Tongue (tissue), 2 donors: ENCODE measurements around the gene LENG1. TPM values are rescaled to one million over a fixed set of nuclear protein-coding genes. Genes with fewer than 3 reads are reported as not detected.

Experiments
- DNase-seq: peaks from one replicate; pipeline ENCODE4 v3.0.0-alpha.2; 2015
- total RNA-seq: library from RNA; depleted of rRNA; stranded (reverse); fragments of >200 nt; gene quantifications from one replicate; pipeline ENCODE4 v1.2.3, GENCODE V29; 2014

The LENG1 gene
- total RNA-seq, 1 donor from 2014 or later, result 7.5 TPM

GRCh38 chr19:54107876-54108490, 51.5 kb downstream of the LENG1 start:
- DNase-seq, result no peak

- DNase-seq, result no peak
Measured at GRCh38 chr19:54106716-54107115, 52.8 kb downstream of the LENG1 start.

GRCh38 chr19:54105796-54106195, 53.7 kb downstream of the LENG1 start:
- DNase-seq, result no peak

Other genes with a start within 250 kb of the LENG1 start
- 0.10 TPM for gene CACNG8, start 196.8 kb downstream of the LENG1 start, total RNA-seq
- gene CACNG6, start 168.1 kb downstream of the LENG1 start, total RNA-seq, result 22.2 TPM
- gene VSTM1, start 95.8 kb downstream of the LENG1 start, total RNA-seq, result not detected
- not detected for gene TARM1, start 78.4 kb downstream of the LENG1 start, total RNA-seq
- gene OSCAR, start 58.9 kb downstream of the LENG1 start, total RNA-seq, result 1.5 TPM
- gene NDUFA3, start 56.9 kb downstream of the LENG1 start, total RNA-seq, result 2.2 TPM
- gene TFPT, start 44.1 kb downstream of the LENG1 start, total RNA-seq, result 8.7 TPM
- 44.9 TPM for gene PRPF31, start 44.0 kb downstream of the LENG1 start, total RNA-seq
- 16.3 TPM for gene CNOT3, start 22.0 kb downstream of the LENG1 start, total RNA-seq
- 4.3 TPM for gene TMC4, start 13.4 kb upstream of the LENG1 start, total RNA-seq
- 12.0 TPM for gene MBOAT7, start 29.9 kb upstream of the LENG1 start, total RNA-seq
- 46.5 TPM for gene TSEN34, start 31.6 kb upstream of the LENG1 start, total RNA-seq
- 1,569 TPM for gene RPS9, start 41.1 kb upstream of the LENG1 start, total RNA-seq
- 3.0 TPM for gene LILRB3, start 63.3 kb upstream of the LENG1 start, total RNA-seq
- gene LILRA6, start 83.1 kb upstream of the LENG1 start, total RNA-seq, result not detected
- gene LILRB5, start 97.6 kb upstream of the LENG1 start, total RNA-seq, result 4.1 TPM
- 0.72 TPM for gene LILRB2, start 121.4 kb upstream of the LENG1 start, total RNA-seq
- not detected for gene LILRA5, start 153.4 kb upstream of the LENG1 start, total RNA-seq
- not detected for gene LILRA4, start 179.4 kb upstream of the LENG1 start, total RNA-seq
- gene LAIR1, start 205.2 kb upstream of the LENG1 start, total RNA-seq, result 8.8 TPM